ENCODE data around the gene UGT2B11.
"Not testable (repeated sequence)": the region's sequence is repeated elsewhere in the genome, so short reads cannot be mapped to it uniquely, and the experiment has no call there.

UGT2B11 gene

GRCh38 chr4:69167300-69167699, 47.2 kb downstream of the UGT2B11 start:
- DNase-seq (ENCODE audit: low spot score): no peak
- Histone ChIP-seq H3K27ac (no peak overlapping the region), H3K4me3 (no peak overlapping the region)
- TF ChIP-seq CTCF (IDR thresholded peaks at IDR 0.05): no peak

GRCh38 chr4:69166376-69166775, 48.2 kb downstream of the UGT2B11 start:
- not testable (repeated sequence) for H3K27ac ChIP-seq; H3K4me3 ChIP-seq; DNase-seq (ENCODE audit: low spot score)

GRCh38 chr4:69165707-69166106, 48.8 kb downstream of the UGT2B11 start:
- DNase-seq (ENCODE audit: low spot score); H3K27ac ChIP-seq; H3K4me3 ChIP-seq: not testable (repeated sequence)

GRCh38 chr4:69156913-69157312, 57.6 kb downstream of the UGT2B11 start:
- no peak for DNase-seq (ENCODE audit: low spot score)
- no peak overlapping the region for H3K27ac ChIP-seq
- no peak for TF ChIP-seq CTCF (IDR thresholded peaks at IDR 0.05)
- no peak overlapping the region for H3K4me3 ChIP-seq

GRCh38 chr4:69154021-69154420, 60.5 kb downstream of the UGT2B11 start:
- no peak for TF ChIP-seq CTCF (IDR thresholded peaks at IDR 0.05)
- Histone ChIP-seq H3K4me3 (no peak overlapping the region), H3K27ac (no peak overlapping the region)
- DNase-seq (ENCODE audit: low spot score): no peak

All from coronary artery (tissue), 2 donors.